SU-DHL-6 (cell line): Measurements from ENCODE around the gene RAB40C.

Experiments used
- H2AFZ ChIP-seq: fragments of 200-600 bp; sonication (generic); 2 replicates; pipeline ENCODE4 v1.6.1; 2014; ENCODE audit warnings: low read depth, mild to moderate bottlenecking, moderate library complexity, mixed read lengths, antibody characterized with exemption, low read length; ENCODE audit not compliant: severe bottlenecking
- H3F3A ChIP-seq: fragments of 200-600 bp; shearing (Covaris generic); 2 replicates; pipeline ENCODE4 v1.6.0; 2016; ENCODE audit warnings: antibody characterized with exemption, mild to moderate bottlenecking; ENCODE audit not compliant: insufficient read depth
- H3K27ac ChIP-seq: fragments of 200-600 bp; sonication (generic); 2 replicates; pipeline ENCODE4 v1.5.1; 2016; ENCODE audit warnings: low read depth, mild to moderate bottlenecking, low read length, moderate library complexity, mixed read lengths
- H3K27me3 ChIP-seq: fragments of 200-600 bp; sonication (generic), shearing (Covaris generic); 2 replicates; pipeline ENCODE4 v1.6.0; 2014; ENCODE audit warnings: mild to moderate bottlenecking, low read length
- H3K36me3 ChIP-seq: fragments of 200-600 bp; sonication (generic); 2 replicates; pipeline ENCODE4 v1.6.1; 2014; ENCODE audit warnings: mild to moderate bottlenecking, low read length, mixed read lengths
- H3K4me2 ChIP-seq: fragments of 300-600, 200-600 bp; shearing (Covaris generic), sonication (generic); 2 replicates; pipeline ENCODE4 v1.6.0; 2014; ENCODE audit warnings: low read length, low read depth, mild to moderate bottlenecking; ENCODE audit not compliant: poor library complexity, severe bottlenecking
- H3K4me3 ChIP-seq: fragments of 200-600 bp; sonication (generic); 2 replicates; pipeline ENCODE4 v1.5.1; 2014; ENCODE audit warnings: antibody characterized with exemption, low read length, mild to moderate bottlenecking, mixed read lengths; ENCODE audit not compliant: insufficient read depth, poor library complexity, severe bottlenecking
- H3K79me2 ChIP-seq: fragments of 200-600 bp; sonication (generic); 2 replicates; pipeline ENCODE4 v1.6.1; 2014; ENCODE audit warnings: mild to moderate bottlenecking, low read length, moderate library complexity; ENCODE audit not compliant: insufficient read depth
- H3K9ac ChIP-seq: fragments of 200-600 bp; sonication (generic); 2 replicates; pipeline ENCODE4 v1.7.0; 2014; ENCODE audit warnings: mild to moderate bottlenecking, low read length
- H3K9me2 ChIP-seq: fragments of 200-600 bp; sonication (generic); replicated peaks from 2 replicates; pipeline ENCODE4 v1.6.1; 2014; ENCODE audit warnings: low read length; ENCODE audit not compliant: insufficient read depth
- H3K9me3 ChIP-seq: fragments of 200-600 bp; sonication (generic); 2 replicates; pipeline ENCODE4 v1.6.1; 2014; ENCODE audit warnings: low read length, mixed read lengths; ENCODE audit not compliant: insufficient read depth
- H4K20me1 ChIP-seq: fragments of 200-600 bp; sonication (generic); 2 replicates; pipeline ENCODE4 v1.6.1; 2014; ENCODE audit warnings: low read depth, mild to moderate bottlenecking, antibody characterized with exemption, low read length, moderate library complexity, mixed read lengths
- CTCF ChIP-seq: fragments of 200-600 bp; sonication (generic); IDR thresholded peaks from one replicate; pipeline ENCODE4 v1.5.1; 2017; ENCODE audit warnings: antibody characterized with exemption, mild to moderate bottlenecking, low read length, moderate library complexity; ENCODE audit not compliant: insufficient read depth, poor library complexity, severe bottlenecking
- EZH2phosphoT487 ChIP-seq: fragments of 200-600 bp; sonication (generic), shearing (Covaris generic); conservative IDR thresholded peaks from 2 replicates; pipeline ENCODE4 v1.6.1; 2018; ENCODE audit warnings: mild to moderate bottlenecking, antibody characterized with exemption, low read length, moderate library complexity, mixed read lengths

RAB40C gene

DNA sequence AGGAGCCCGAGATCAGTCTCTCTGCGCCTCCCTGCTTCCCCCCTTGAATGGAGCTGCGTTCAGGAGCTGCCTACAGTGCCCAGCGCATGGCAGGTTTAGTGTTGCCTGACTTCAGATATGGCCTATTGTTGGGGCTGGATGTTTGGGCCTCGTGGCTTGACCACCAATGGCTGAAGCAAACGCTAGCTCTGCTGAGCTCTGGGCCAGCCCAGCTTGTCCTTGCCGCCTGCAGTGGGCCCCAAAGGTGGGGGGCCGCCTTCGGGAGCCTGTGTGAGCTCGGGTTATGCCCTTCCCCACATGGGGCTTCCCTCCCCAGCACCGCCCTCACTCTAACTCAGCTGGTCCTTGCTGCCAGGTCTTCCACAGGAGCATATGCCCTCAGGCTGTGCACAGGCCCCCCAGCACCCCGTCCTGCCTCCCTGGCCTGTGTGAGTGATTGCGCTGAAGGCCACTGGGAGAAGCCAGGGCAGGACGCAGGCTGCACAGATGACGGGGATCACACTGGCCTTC lies 48.2 kb downstream of the RAB40C start:
- peaks cover 22% of the 10 kb centered on the region for H3F3A ChIP-seq
- no peak overlapping the region for H3K9ac ChIP-seq
- H3K4me3 ChIP-seq, result no peak overlapping the region
- H3K4me2 ChIP-seq, result no peak overlapping the region
- peaks cover 8% of the 10 kb centered on the region for H3K79me2 ChIP-seq
- no peaks in the 10 kb centered on the region for H3K9me2 ChIP-seq
- no peaks in the 10 kb centered on the region for H3K9me3 ChIP-seq
- H3K36me3 ChIP-seq, result no peaks in the 10 kb centered on the region
- no peaks in the 10 kb centered on the region for H4K20me1 ChIP-seq
- no peaks in the 10 kb centered on the region for H3K27me3 ChIP-seq
- H3K27ac ChIP-seq, result no peak overlapping the region
- no peak overlapping the region for H2AFZ ChIP-seq
- no peak for TF ChIP-seq CTCF
- TF ChIP-seq EZH2phosphoT487, result no peak

- no peaks in the 10 kb centered on the region for H4K20me1 ChIP-seq
- H3K27ac ChIP-seq, result peak overlapping the region; percentile 63
- H3K79me2 ChIP-seq, result peaks cover 13% of the 10 kb centered on the region
- H3F3A ChIP-seq, result peaks cover 26% of the 10 kb centered on the region
- no peaks in the 10 kb centered on the region for H3K27me3 ChIP-seq
- H3K9ac ChIP-seq, result peak overlapping the region; percentile 4; the same call in 1 of the 2 replicates
- H3K9me3 ChIP-seq, result no peaks in the 10 kb centered on the region
- no peak overlapping the region for H3K4me3 ChIP-seq
- no peak overlapping the region for H2AFZ ChIP-seq
- no peaks in the 10 kb centered on the region for H3K9me2 ChIP-seq
- peak overlapping the region; percentile 24 for H3K4me2 ChIP-seq
- no peaks in the 10 kb centered on the region for H3K36me3 ChIP-seq
- TF ChIP-seq EZH2phosphoT487 (no peak), CTCF (no peak)
These were observed 49.0 kb downstream of the RAB40C start for GRCh38 chr16:638836-639235.

- H3K9me3 ChIP-seq, result no peaks in the 10 kb centered on the region
- peaks cover 13% of the 10 kb centered on the region for H3K79me2 ChIP-seq
- peak overlapping the region; percentile 74; the same call in 1 of the 2 replicates for H3K27ac ChIP-seq
- no peak overlapping the region for H3K4me3 ChIP-seq
- H3K27me3 ChIP-seq, result no peaks in the 10 kb centered on the region
- no peaks in the 10 kb centered on the region for H3K9me2 ChIP-seq
- peak overlapping the region; percentile 65 for H3K4me2 ChIP-seq
- no peak overlapping the region for H2AFZ ChIP-seq
- TF ChIP-seq CTCF, result no peak
- TF ChIP-seq EZH2phosphoT487, result no peak
- peaks cover 26% of the 10 kb centered on the region for H3F3A ChIP-seq
- H4K20me1 ChIP-seq, result no peaks in the 10 kb centered on the region
- peak overlapping the region; percentile 70 for H3K9ac ChIP-seq
- H3K36me3 ChIP-seq, result no peaks in the 10 kb centered on the region
These were observed 50.7 kb downstream of the RAB40C start for GRCh38 chr16:640614-641013.
